Stomach (tissue), 4 donors: ENCODE measurements around the gene ISG15.

ENCODE experiments used
- EP300 ChIP-seq: sonication (generic); formaldehyde crosslinking; IDR thresholded peaks from one replicate; pipeline ENCODE4 v1.6.1; 2017; ENCODE audit warnings: antibody characterized with exemption
- POLR2A ChIP-seq, 4 donors: fragments of 450-650 bp; IDR thresholded peaks; one replicate each; pipeline ENCODE4 v1.6.1; 2016; ENCODE audit warnings: antibody characterized with exemption in 4 of 4, control low read depth in 2 of 4, mild to moderate bottlenecking in 1 of 4, moderate library complexity in 1 of 4
- POLR2AphosphoS5 ChIP-seq, 3 donors: sonication (generic); formaldehyde crosslinking; IDR thresholded peaks; one replicate each; pipeline ENCODE4 v1.6.1; 2016; ENCODE audit warnings: antibody characterized with exemption in 3 of 3
- TF ChIP-seq, protein P1 (sequence below), 7 experiments: fragments of 450-650 bp in 4 of 7; fragments of 200-600 bp in 3 of 7; sonication (generic) in 3 of 7; IDR thresholded peaks; one replicate each; pipeline ENCODE4 v1.5.1; 2016 to 2019; ENCODE audit warnings: antibody characterized with exemption in 7 of 7, control low read depth in 2 of 7, mild to moderate bottlenecking in 1 of 7

- TF ChIP-seq, protein P1, sequence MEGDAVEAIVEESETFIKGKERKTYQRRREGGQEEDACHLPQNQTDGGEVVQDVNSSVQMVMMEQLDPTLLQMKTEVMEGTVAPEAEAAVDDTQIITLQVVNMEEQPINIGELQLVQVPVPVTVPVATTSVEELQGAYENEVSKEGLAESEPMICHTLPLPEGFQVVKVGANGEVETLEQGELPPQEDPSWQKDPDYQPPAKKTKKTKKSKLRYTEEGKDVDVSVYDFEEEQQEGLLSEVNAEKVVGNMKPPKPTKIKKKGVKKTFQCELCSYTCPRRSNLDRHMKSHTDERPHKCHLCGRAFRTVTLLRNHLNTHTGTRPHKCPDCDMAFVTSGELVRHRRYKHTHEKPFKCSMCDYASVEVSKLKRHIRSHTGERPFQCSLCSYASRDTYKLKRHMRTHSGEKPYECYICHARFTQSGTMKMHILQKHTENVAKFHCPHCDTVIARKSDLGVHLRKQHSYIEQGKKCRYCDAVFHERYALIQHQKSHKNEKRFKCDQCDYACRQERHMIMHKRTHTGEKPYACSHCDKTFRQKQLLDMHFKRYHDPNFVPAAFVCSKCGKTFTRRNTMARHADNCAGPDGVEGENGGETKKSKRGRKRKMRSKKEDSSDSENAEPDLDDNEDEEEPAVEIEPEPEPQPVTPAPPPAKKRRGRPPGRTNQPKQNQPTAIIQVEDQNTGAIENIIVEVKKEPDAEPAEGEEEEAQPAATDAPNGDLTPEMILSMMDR (IDR thresholded peaks at IDR 0.05): no peak
- TF ChIP-seq EP300: no peak
- TF ChIP-seq POLR2AphosphoS5 (IDR thresholded peaks at IDR 0.05): no peak
- TF ChIP-seq POLR2A (IDR thresholded peaks at IDR 0.05): no peak
Observed at GRCh38 chr1:1024149-1024770, 11.0 kb downstream of the ISG15 start.
